Measurements from ENCODE around the gene CRYBB1.

DNA sequence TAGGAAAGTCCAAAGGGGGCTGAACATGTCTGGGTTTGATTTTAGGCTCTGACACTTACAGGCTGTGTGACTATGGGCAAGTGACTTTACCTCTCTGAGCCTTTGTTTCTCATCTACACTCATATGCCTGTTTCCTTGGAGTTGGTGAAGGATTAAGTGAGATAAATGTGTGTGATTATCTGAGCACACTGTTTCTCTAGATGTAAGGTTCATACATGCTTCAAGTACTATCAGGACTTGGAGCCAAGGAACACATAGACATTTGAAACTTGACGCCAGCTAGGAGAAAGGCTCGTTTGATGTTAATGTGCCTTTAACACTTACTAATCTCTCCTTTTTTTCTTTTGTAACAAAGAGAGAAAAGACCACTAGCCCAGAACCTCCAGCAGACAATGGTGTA is 9.7 kb downstream of the CRYBB1 start:
- no peak for TF ChIP-seq EZH2 (IDR thresholded peaks at IDR 0.05)
- no peak for TF ChIP-seq POLR2AphosphoS5 (IDR thresholded peaks at IDR 0.05; ENCODE audit: borderline replicate concordance, low read depth, low read length)
